ENCODE measurements around the gene MKNK1. TPM values are rescaled to one million over a fixed set of nuclear protein-coding genes. Genes with fewer than 3 reads are reported as not detected.

MKNK1 gene
- total and polyA plus RNA-seq, 2 of the 8 experiments (the other 6 are each of a cell fraction or from before 2014, with no cell fraction given): 13.9 to 21.5 TPM

DNA sequence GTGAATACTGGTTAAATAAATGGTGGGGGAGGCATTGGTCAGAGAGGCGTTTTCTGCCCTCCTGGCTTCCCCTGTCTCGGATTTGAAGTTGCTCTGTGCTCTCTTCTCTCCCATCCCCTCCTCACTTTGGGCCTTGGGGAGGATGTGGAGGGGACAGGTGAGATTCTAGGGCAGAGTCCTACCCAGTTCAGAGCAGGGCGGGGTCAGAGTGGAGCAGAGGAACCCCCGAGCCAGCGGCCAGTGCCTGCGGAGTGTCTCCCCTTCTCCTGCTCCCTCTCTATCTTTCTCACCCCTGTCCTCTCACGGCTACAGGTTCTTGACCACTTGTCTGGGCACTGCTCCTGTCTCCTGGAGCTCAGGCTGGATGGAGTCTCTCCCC, 60.7 kb downstream of the MKNK1 start:
- ChIA-PET CTCF (ENCODE audit: partially characterized antibody) (interaction anchor here (0.6 to 25.0 kb wide), 5 partner anchors 12 to 161 kb away, joined by 3 to 1068 read pairs (median 160); partner anchors contain the start of gene DMBX1), POLR2A (ENCODE audit: partially characterized antibody) (interaction anchor here (0.6 to 2.1 kb wide), 3 partner anchors 8 to 405 kb away, joined by 3 to 7 read pairs (median 3); a partner anchor contains a TSS)
- H3K14ac ChIP-seq (ENCODE audit: insufficient read length): no peak overlapping the region
- H4K20me1 ChIP-seq (replicated peaks in 1 of 2; ENCODE audit: control insufficient read depth in 1 of 2, insufficient read depth in 2 of 2, low read length in 2 of 2): peaks cover 0 to 2% of the 10 kb centered on the region in 2 experiments
- no peak overlapping the region for H3K23ac ChIP-seq (ENCODE audit: insufficient read length)
- FAIRE-seq: no peak
- peak overlapping the region; percentile 75 to 76 for H3K4me2 ChIP-seq (ENCODE audit: insufficient read depth in 1 of 2, low read depth in 2 of 2, low read length in 2 of 2)
- no peak overlapping the region for H3K56ac ChIP-seq (replicated peaks; ENCODE audit: insufficient read length, low read depth, low read length)
- H3K9ac ChIP-seq (replicated peaks in 1 of 4; ENCODE audit: extremely low read depth in 1 of 4, low read depth in 3 of 4, low read length in 3 of 4): no peak overlapping the region
- no peak overlapping the region for H4K8ac ChIP-seq (ENCODE audit: extremely low read depth, insufficient read depth, low read length)
- no peak for DNase-seq (ENCODE audit: low read depth in 1 of 2, low spot score in 2 of 2)
- no peak overlapping the region for H2AK5ac ChIP-seq (ENCODE audit: low read depth, low read length)
- no peak overlapping the region for H3K27ac ChIP-seq (ENCODE audit: low read depth, low read length)
- no peak overlapping the region for H4K91ac ChIP-seq (replicated peaks; ENCODE audit: insufficient read length, low read length)
- 17% methylated on average over 7 of the region's 7 CpGs; no CpG with 5 or more reads in 1 of the 2 experiments for WGBS, 2 experiments (ENCODE audit: extremely low coverage in 1 of 2, insufficient coverage in 1 of 2, insufficient read length in 1 of 2, insufficient replicate concordance in 2 of 2, low coverage in 1 of 2, low lambda C conversion rate in 2 of 2, missing lambda C conversion rate in 1 of 2)
- no peaks in the 10 kb centered on the region for H3K79me1 ChIP-seq (ENCODE audit: low read depth, low read length)
- H4K5ac ChIP-seq (ENCODE audit: insufficient read length, low read depth, low read length): no peak overlapping the region
- peaks cover 0 to 16% (median 8%) of the 10 kb centered on the region in 4 experiments; a peak in 6 of 7 replicates for H3K4me1 ChIP-seq (replicated peaks in 1 of 4; ENCODE audit: control insufficient read depth in 3 of 4, insufficient read depth in 4 of 4, low read length in 3 of 4)
- H3K18ac ChIP-seq (ENCODE audit: extremely low read depth, low read length): peak overlapping the region; percentile 48
- H2BK15ac ChIP-seq (ENCODE audit: low read length): no peak overlapping the region
- H2AFZ ChIP-seq (ENCODE audit: low read length): 0 out of 2 replicates have a peak overlapping the region, but pooled peaks have one; percentile 36
- 0 out of 2 replicates have a peak overlapping the region, but pooled peaks have one; percentile 9 for H2BK12ac ChIP-seq (ENCODE audit: low read depth, low read length)
- H2BK120ac ChIP-seq (replicated peaks; ENCODE audit: low read depth, low read length): no peak overlapping the region
- H3K27me3 ChIP-seq (replicated peaks in 1 of 4; ENCODE audit: control insufficient read depth in 3 of 4, extremely low read depth in 1 of 4, insufficient read depth in 3 of 4, low read length in 3 of 4): peaks cover 31 to 75% (median 60%) of the 10 kb centered on the region in 4 experiments
- no peak overlapping the region for H3K4ac ChIP-seq (replicated peaks; ENCODE audit: insufficient read length, low read depth, low read length)
- no peaks in the 10 kb centered on the region for H3K79me2 ChIP-seq (ENCODE audit: control insufficient read depth in 1 of 2, insufficient read depth in 2 of 2, low read length in 2 of 2)
- H3K23me2 ChIP-seq (ENCODE audit: low read depth, low read length): peaks cover 12% of the 10 kb centered on the region
- H3K36me3 ChIP-seq (ENCODE audit: control insufficient read depth in 2 of 4, insufficient read depth in 4 of 4, low read length in 3 of 4): no peaks in the 10 kb centered on the region
- no peak overlapping the region; the same call in 1 of the 2 replicates for H2BK5ac ChIP-seq (ENCODE audit: low read depth, low read length)
- no peaks in the 10 kb centered on the region for H3K9me3 ChIP-seq (ENCODE audit: insufficient read depth in 2 of 2, low read depth in 1 of 2, low read length in 1 of 2)
- no peak overlapping the region for H2BK20ac ChIP-seq (ENCODE audit: low read length)
- TF ChIP-seq CHD1 (IDR thresholded peaks at IDR 0.05; ENCODE audit: low read depth, low read length) (no peak), PHF8 (conservative IDR thresholded peaks at IDR 0.05; ENCODE audit: low read depth, low read length) (no peak), POLR2A (IDR thresholded peaks at IDR 0.05; ENCODE audit: control extremely low read depth in 1 of 2, low read depth in 2 of 2, low read length in 2 of 2) (no peak), SIRT6 (IDR thresholded peaks at IDR 0.05; ENCODE audit: low read length) (no peak), CBX5 (IDR thresholded peaks at IDR 0.05; ENCODE audit: low read depth, low read length) (no peak), CREB1 (IDR thresholded peaks at IDR 0.05) (no peak), BACH1 (IDR thresholded peaks at IDR 0.05; ENCODE audit: low read length) (no peak), CBX8 (IDR thresholded peaks at IDR 0.05; ENCODE audit: borderline replicate concordance, low read depth, low read length) (no peak), SP1 (IDR thresholded peaks at IDR 0.05; ENCODE audit: low read depth, low read length) (no peak), RFX5 (IDR thresholded peaks at IDR 0.05; ENCODE audit: borderline replicate concordance, low read depth, low read length) (no peak), KDM1A (IDR thresholded peaks at IDR 0.05; ENCODE audit: borderline replicate concordance, low read length) (no peak)
- TF ChIP-seq, protein P1, sequence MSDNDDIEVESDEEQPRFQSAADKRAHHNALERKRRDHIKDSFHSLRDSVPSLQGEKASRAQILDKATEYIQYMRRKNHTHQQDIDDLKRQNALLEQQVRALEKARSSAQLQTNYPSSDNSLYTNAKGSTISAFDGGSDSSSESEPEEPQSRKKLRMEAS (IDR thresholded peaks at IDR 0.05): no peak
- H3K4me3 ChIP-seq (ENCODE audit: extremely low read depth in 1 of 4, insufficient read depth in 2 of 4, low read depth in 3 of 4, low read length in 4 of 4): peak overlapping the region; percentile 37 to 62 (median 48); a peak in 7 of 8 replicates

All from H1 (cell line).